ENCODE data around the gene CDK18.

DNA sequence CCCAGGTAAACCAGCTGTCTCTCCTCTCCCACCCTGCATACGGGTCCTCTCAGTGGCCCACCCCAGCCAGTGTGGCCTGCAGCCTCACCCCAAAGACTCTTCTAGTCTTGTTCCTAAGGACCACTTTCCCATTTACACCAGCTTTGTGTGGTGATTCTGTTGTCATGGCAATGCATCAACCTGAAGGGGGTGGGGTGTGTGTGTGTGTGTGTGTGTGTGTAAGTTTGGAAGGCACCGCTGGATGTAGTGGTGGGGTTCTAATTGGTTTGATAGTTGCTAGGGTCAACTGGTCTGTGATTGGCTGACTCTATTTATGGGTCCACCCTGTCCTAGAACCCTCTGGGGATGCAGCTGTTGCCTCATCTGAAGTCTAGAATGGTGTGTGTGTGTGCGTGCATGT is 4.7 kb upstream of the CDK18 start:
- TF ChIP-seq, protein P1, sequence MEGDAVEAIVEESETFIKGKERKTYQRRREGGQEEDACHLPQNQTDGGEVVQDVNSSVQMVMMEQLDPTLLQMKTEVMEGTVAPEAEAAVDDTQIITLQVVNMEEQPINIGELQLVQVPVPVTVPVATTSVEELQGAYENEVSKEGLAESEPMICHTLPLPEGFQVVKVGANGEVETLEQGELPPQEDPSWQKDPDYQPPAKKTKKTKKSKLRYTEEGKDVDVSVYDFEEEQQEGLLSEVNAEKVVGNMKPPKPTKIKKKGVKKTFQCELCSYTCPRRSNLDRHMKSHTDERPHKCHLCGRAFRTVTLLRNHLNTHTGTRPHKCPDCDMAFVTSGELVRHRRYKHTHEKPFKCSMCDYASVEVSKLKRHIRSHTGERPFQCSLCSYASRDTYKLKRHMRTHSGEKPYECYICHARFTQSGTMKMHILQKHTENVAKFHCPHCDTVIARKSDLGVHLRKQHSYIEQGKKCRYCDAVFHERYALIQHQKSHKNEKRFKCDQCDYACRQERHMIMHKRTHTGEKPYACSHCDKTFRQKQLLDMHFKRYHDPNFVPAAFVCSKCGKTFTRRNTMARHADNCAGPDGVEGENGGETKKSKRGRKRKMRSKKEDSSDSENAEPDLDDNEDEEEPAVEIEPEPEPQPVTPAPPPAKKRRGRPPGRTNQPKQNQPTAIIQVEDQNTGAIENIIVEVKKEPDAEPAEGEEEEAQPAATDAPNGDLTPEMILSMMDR (IDR thresholded peaks at IDR 0.05; ENCODE audit: low read depth, low read length): no peak
- TF ChIP-seq EZH2phosphoT487 (IDR thresholded peaks at IDR 0.05; ENCODE audit: low read depth): no peak

All from OCI-LY3 (cell line).